Activated effector memory CD4-positive, alpha-beta T cell treated with Interleukin-2 at 50 U/mL for 16 hours (primary cell): ENCODE data around the gene CGNL1.

Source experiments
- DNase-seq: peaks from one replicate; pipeline ENCODE4 v3.0.0-alpha.2; 2020

Gene CGNL1

GRCh38 chr15:57528940-57529565, 152.7 kb downstream of the CGNL1 start:
- DNase-seq: no peak

GRCh38 chr15:57529748-57530147, 153.4 kb downstream of the CGNL1 start:
- DNase-seq: no peak

- no peak for DNase-seq
Measured at GRCh38 chr15:57532731-57533447, 156.6 kb downstream of the CGNL1 start.

- DNase-seq: no peak
Measured at GRCh38 chr15:57533448-57533799, 157.1 kb downstream of the CGNL1 start.

GRCh38 chr15:57534281-57534680, 158.0 kb downstream of the CGNL1 start:
- no peak for DNase-seq

- no peak for DNase-seq
Measured at GRCh38 chr15:57537072-57537471, 160.8 kb downstream of the CGNL1 start.

GRCh38 chr15:57537488-57538264, 161.4 kb downstream of the CGNL1 start:
- DNase-seq: no peak

- DNase-seq: no peak
Measured at GRCh38 chr15:57538265-57538529, 161.9 kb downstream of the CGNL1 start.

- DNase-seq: no peak
Measured at GRCh38 chr15:57538821-57539220, 162.5 kb downstream of the CGNL1 start.

- DNase-seq: no peak
Measured at GRCh38 chr15:57540211-57540610, 163.9 kb downstream of the CGNL1 start.

GRCh38 chr15:57540736-57541135, 164.4 kb downstream of the CGNL1 start:
- DNase-seq: no peak

- no peak for DNase-seq
Measured at GRCh38 chr15:57541271-57541670, 165.0 kb downstream of the CGNL1 start.

- no peak for DNase-seq
Measured at GRCh38 chr15:57541805-57542504, 165.7 kb downstream of the CGNL1 start.

- DNase-seq: no peak
Measured at GRCh38 chr15:57542505-57542817, 166.2 kb downstream of the CGNL1 start.

- DNase-seq: no peak
Measured at GRCh38 chr15:57544848-57545480, 168.7 kb downstream of the CGNL1 start.

GRCh38 chr15:57545995-57546394, 169.7 kb downstream of the CGNL1 start:
- no peak for DNase-seq

GRCh38 chr15:57547243-57547755, 171.0 kb downstream of the CGNL1 start:
- no peak for DNase-seq

GRCh38 chr15:57548351-57548750, 172.0 kb downstream of the CGNL1 start:
- no peak for DNase-seq

GRCh38 chr15:57548835-57549234, 172.5 kb downstream of the CGNL1 start:
- DNase-seq: no peak

- no peak for DNase-seq
Measured at GRCh38 chr15:57549935-57550334, 173.6 kb downstream of the CGNL1 start.

- no peak for DNase-seq
Measured at GRCh38 chr15:57550640-57551039, 174.3 kb downstream of the CGNL1 start.

- DNase-seq: no peak
Measured at GRCh38 chr15:57551715-57552677, 175.7 kb downstream of the CGNL1 start.
